HepG2 (cell line): ENCODE measurements around the gene ANKS3. TPM values are rescaled to one million over a fixed set of nuclear protein-coding genes. Genes with fewer than 3 reads are reported as not detected.

ENCODE experiments used
- ATF7 ChIP-seq, 2 experiments: fragments of 450-650 bp in 1 of 2; sonication (generic) in 1 of 2; formaldehyde crosslinking in 1 of 2; IDR thresholded peaks; 2 replicates each; pipeline versions ENCODE4 v1.4.0 to v1.6.1; 2016 to 2020; ENCODE audit warnings: antibody characterized with exemption in 1 of 2, mild to moderate bottlenecking in 1 of 2, missing genetic modification reagents in 1 of 2
- CHCHD3 ChIP-seq: sonication (generic); formaldehyde crosslinking; IDR thresholded peaks from 2 replicates; pipeline ENCODE4 v1.8.0; 2022; ENCODE audit warnings: mild to moderate bottlenecking, missing genetic modification reagents, moderate library complexity
- ELF3 ChIP-seq: IDR thresholded peaks from 2 replicates; pipeline ENCODE4 v1.6.1; 2016; ENCODE audit warnings: missing genetic modification reagents, missing compliant biosample characterization
- JDP2 ChIP-seq: sonication (generic); formaldehyde crosslinking; IDR thresholded peaks from 2 replicates; pipeline ENCODE4 v1.8.1; 2022; ENCODE audit warnings: missing genetic modification reagents, borderline replicate concordance
- KLF12 ChIP-seq: sonication (generic); formaldehyde crosslinking; IDR thresholded peaks from 2 replicates; pipeline ENCODE4 v1.4.0; 2020; ENCODE audit warnings: missing genetic modification reagents, borderline replicate concordance
- MAF1 ChIP-seq: sonication (generic); formaldehyde crosslinking; IDR thresholded peaks from 2 replicates; pipeline ENCODE4 v1.5.0; 2020; ENCODE audit warnings: missing genetic modification reagents, borderline replicate concordance
- NPAS2 ChIP-seq: sonication (generic); formaldehyde crosslinking; IDR thresholded peaks from 2 replicates; pipeline ENCODE4 v1.8.0; 2022; ENCODE audit warnings: mild to moderate bottlenecking, missing genetic modification reagents, borderline replicate concordance
- NR2F6 ChIP-seq, 2 experiments: IDR thresholded peaks; 2 replicates each; pipeline ENCODE4 v1.6.1; 2016; ENCODE audit warnings: antibody characterized with exemption in 1 of 2, mild to moderate bottlenecking in 1 of 2
- SMAD9 ChIP-seq: sonication (generic); formaldehyde crosslinking; IDR thresholded peaks from 2 replicates; pipeline ENCODE4 v1.5.1; 2020; ENCODE audit warnings: mild to moderate bottlenecking, missing genetic modification reagents
- TARDBP ChIP-seq: sonication (generic); formaldehyde crosslinking; IDR thresholded peaks from 2 replicates; pipeline ENCODE4 v1.8.0; 2022; ENCODE audit warnings: mild to moderate bottlenecking, missing genetic modification reagents
- ZBTB44 ChIP-seq: sonication (generic); formaldehyde crosslinking; IDR thresholded peaks from 2 replicates; pipeline ENCODE4 v1.4.0; 2020; ENCODE audit warnings: missing genetic modification reagents
- ZBTB8A ChIP-seq: sonication (generic); formaldehyde crosslinking; IDR thresholded peaks from 2 replicates; pipeline ENCODE4 v1.4.0; 2020; ENCODE audit warnings: mild to moderate bottlenecking, low read depth, missing genetic modification reagents, borderline replicate concordance
- ZNF367 ChIP-seq: sonication (generic); formaldehyde crosslinking; IDR thresholded peaks from 2 replicates; pipeline ENCODE4 v1.4.0; 2020; ENCODE audit warnings: missing genetic modification reagents, borderline replicate concordance
- ZNF614 ChIP-seq: IDR thresholded peaks from 2 replicates; pipeline ENCODE4 v1.6.1; 2018; ENCODE audit warnings: missing biosample characterization, missing genetic modification reagents, inconsistent platforms, borderline replicate concordance
- ZNF770 ChIP-seq: sonication (generic); formaldehyde crosslinking; IDR thresholded peaks from 2 replicates; pipeline ENCODE4 v1.5.0; 2020; ENCODE audit warnings: mild to moderate bottlenecking, missing genetic modification reagents
- ZZZ3 ChIP-seq: sonication (generic); formaldehyde crosslinking; IDR thresholded peaks from 2 replicates; pipeline ENCODE4 v1.4.0; 2020; ENCODE audit warnings: missing genetic modification reagents, mild to moderate bottlenecking, borderline replicate concordance
- polyA plus RNA-seq, 8 experiments: library from polyadenylated mRNA; depleted of rRNA in 3 of 8; stranded (reverse) in 7 of 8; unstranded in 1 of 8; fragments of >200 nt; fragmentation: Illumina TruSeq in 4 of 8; extraction: Trizol in 4 of 8; gene quantifications; 2 replicates each; pipeline versions ENCODE4 v1.2.1 to v1.2.3, GENCODE V29; 2011 to 2016; ENCODE audit warnings: low read depth in 4 of 8, missing spikeins in 1 of 8, mixed read lengths in 1 of 8; ENCODE audit not compliant: insufficient read depth in 1 of 8
- total RNA-seq, 5 experiments: library from RNA; depleted of rRNA; stranded (reverse); fragments of >200 nt; fragmentation: Illumina TruSeq; extraction: Trizol; gene quantifications; 2 replicates each; pipeline ENCODE4 v1.2.3, GENCODE V29; 2016; ENCODE audit warnings: low read depth in 1 of 5
- TF ChIP-seq, protein P1 (sequence below): sonication (generic); formaldehyde crosslinking; IDR thresholded peaks from 2 replicates; pipeline ENCODE4 v1.5.1; 2020; ENCODE audit warnings: mild to moderate bottlenecking, missing genetic modification reagents
- TF ChIP-seq, protein P2 (sequence below): IDR thresholded peaks from 2 replicates; pipeline ENCODE4 v1.6.1; 2012; ENCODE audit warnings: low read depth, low read length, improper control_type of control experiment

The ANKS3 gene
- total and polyA plus RNA-seq, 2 of the 13 experiments (the other 11 are each of a cell fraction or from before 2014, with no cell fraction given), result 11.4 to 15.9 TPM

- TF ChIP-seq, protein P1, sequence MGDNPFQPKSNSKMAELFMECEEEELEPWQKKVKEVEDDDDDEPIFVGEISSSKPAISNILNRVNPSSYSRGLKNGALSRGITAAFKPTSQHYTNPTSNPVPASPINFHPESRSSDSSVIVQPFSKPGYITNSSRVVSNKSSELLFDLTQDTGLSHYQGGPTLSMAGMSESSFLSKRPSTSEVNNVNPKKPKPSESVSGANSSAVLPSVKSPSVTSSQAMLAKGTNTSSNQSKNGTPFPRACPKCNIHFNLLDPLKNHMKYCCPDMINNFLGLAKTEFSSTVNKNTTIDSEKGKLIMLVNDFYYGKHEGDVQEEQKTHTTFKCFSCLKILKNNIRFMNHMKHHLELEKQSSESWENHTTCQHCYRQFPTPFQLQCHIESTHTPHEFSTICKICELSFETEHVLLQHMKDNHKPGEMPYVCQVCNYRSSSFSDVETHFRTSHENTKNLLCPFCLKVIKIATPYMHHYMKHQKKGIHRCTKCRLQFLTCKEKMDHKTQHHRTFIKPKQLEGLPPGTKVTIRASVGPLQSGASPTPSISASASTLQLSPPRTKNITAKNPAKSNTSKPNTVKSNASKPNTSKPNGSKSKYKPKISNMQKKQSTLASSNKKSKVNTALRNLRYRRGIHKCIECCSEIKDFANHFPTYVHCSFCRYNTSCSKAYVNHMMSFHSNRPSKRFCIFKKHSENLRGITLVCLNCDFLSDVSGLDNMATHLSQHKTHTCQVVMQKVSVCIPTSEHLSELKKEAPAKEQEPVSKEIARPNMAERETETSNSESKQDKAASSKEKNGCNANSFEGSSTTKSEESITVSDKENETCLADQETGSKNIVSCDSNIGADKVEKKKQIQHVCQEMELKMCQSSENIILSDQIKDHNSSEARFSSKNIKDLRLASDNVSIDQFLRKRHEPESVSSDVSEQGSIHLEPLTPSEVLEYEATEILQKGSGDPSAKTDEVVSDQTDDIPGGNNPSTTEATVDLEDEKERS, result peak; percentile 96
- TF ChIP-seq KLF12 (CRISPR knock-in tag) (peak; percentile 63; the same call in 1 of the 2 replicates), CHCHD3 (CRISPR knock-in tag) (no peak), NR2F6 (IDR thresholded peaks at IDR 0.05) (no peak), NR2F6 (CRISPR knock-in tag; IDR thresholded peaks at IDR 0.05) (no peak), ZNF367 (no peak), JDP2 (CRISPR knock-in tag) (no peak; the same call in 1 of the 2 replicates), ZNF614 (CRISPR knock-in tag) (peak; percentile 54; the same call in 1 of the 2 replicates), ZBTB8A (CRISPR knock-in tag) (no peak), ZBTB44 (CRISPR knock-in tag) (no peak), ELF3 (peak; percentile 31; the same call in 1 of the 2 replicates), ATF7 (IDR thresholded peaks at IDR 0.05) (no peak), ATF7 (CRISPR knock-in tag; IDR thresholded peaks at IDR 0.05) (no peak), TARDBP (CRISPR knock-in tag) (peak; percentile 59), SMAD9 (CRISPR knock-in tag) (no peak), NPAS2 (CRISPR knock-in tag) (no peak), MAF1 (CRISPR knock-in tag) (no peak), ZZZ3 (CRISPR knock-in tag) (peak; percentile 75; the same call in 1 of the 2 replicates), ZNF770 (no peak)
- TF ChIP-seq, protein P2, sequence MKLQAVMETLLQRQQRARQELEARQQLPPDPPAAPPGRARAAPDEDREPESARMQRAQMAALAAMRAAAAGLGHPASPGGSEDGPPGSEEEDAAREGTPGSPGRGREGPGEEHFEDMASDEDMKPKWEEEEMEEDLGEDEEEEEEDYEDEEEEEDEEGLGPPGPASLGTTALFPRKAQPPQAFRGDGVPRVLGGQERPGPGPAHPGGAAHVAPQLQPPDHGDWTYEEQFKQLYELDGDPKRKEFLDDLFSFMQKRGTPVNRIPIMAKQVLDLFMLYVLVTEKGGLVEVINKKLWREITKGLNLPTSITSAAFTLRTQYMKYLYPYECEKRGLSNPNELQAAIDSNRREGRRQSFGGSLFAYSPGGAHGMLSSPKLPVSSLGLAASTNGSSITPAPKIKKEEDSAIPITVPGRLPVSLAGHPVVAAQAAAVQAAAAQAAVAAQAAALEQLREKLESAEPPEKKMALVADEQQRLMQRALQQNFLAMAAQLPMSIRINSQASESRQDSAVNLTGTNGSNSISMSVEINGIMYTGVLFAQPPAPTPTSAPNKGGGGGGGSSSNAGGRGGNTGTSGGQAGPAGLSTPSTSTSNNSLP, result no peak
These were observed 33.0 kb upstream of the ANKS3 start, which contains the start of gene ZNF500 (continued) for GRCh38 chr16:4766875-4767628.
